BJ (cell line): ENCODE data around the gene PPP1R14C. TPM values are rescaled to one million over a fixed set of nuclear protein-coding genes. Genes with fewer than 3 reads are reported as not detected.
"Not testable (repeated sequence)": the region's sequence is repeated elsewhere in the genome, so short reads cannot be mapped to it uniquely, and the experiment has no call there.

ENCODE experiments used
- CTCF ChIA-PET: fragments of 350-600 bp; formaldehyde crosslinking; extraction: SDS; loops from one replicate; lab custom pipeline; 2021; ENCODE audit warnings: antibody characterized with exemption, inconsistent platforms; lab: Yijun Ruan, JAX
- POLR2A ChIA-PET: fragments of 300-600 bp; sonication (Branson Sonifier 250); formaldehyde crosslinking; extraction: SDS; loops from one replicate; lab custom pipeline; 2021; ENCODE audit warnings: antibody characterized with exemption; lab: Charles Lee
- DNase-seq: peaks from one replicate; pipeline ENCODE4 v3.0.0-alpha.2; 2011; ENCODE audit warnings: low read depth
- H3K27me3 ChIP-seq: 2 replicates; pipeline ENCODE4 v1.6.0; 2011; ENCODE audit warnings: low read length; ENCODE audit not compliant: control insufficient read depth, insufficient read depth
- H3K36me3 ChIP-seq: 2 replicates; pipeline ENCODE4 v1.5.1; 2011; ENCODE audit warnings: low read length; ENCODE audit not compliant: control insufficient read depth, insufficient read depth
- H3K4me3 ChIP-seq: 2 replicates; pipeline ENCODE4 v1.5.1; 2011; ENCODE audit warnings: low read depth, mild to moderate bottlenecking, control low read depth, low read length
- CTCF ChIP-seq: IDR thresholded peaks from 2 replicates; pipeline ENCODE4 v1.5.1; 2011; ENCODE audit warnings: low read depth, mild to moderate bottlenecking, control low read depth, inconsistent platforms, low read length, moderate library complexity; ENCODE audit not compliant: insufficient read depth
- polyA plus RNA-seq: library from polyadenylated mRNA; depleted of rRNA; stranded (reverse); fragments of >200 nt; gene quantifications from 2 replicates; pipeline ENCODE4 v1.2.3, GENCODE V29; 2011

The PPP1R14C gene
- polyA plus RNA-seq, 1 experiment = 0.05 TPM

- Histone ChIP-seq H3K27me3 (no peaks in the 10 kb centered on the region), H3K36me3 (no peaks in the 10 kb centered on the region; the same call in 1 of the 2 replicates), H3K4me3 (no peak overlapping the region)
- POLR2A ChIA-PET = no interaction called here
- CTCF ChIA-PET = interaction anchor here (0.6 kb wide), 1 partner anchor 102 kb away, joined by 3 read pairs; no protein-coding TSS in a partner anchor
- TF ChIP-seq CTCF = no peak
- DNase-seq = no peak
Observed at GRCh38 chr6:150179030-150179429, 36.2 kb downstream of the PPP1R14C start.

DNA sequence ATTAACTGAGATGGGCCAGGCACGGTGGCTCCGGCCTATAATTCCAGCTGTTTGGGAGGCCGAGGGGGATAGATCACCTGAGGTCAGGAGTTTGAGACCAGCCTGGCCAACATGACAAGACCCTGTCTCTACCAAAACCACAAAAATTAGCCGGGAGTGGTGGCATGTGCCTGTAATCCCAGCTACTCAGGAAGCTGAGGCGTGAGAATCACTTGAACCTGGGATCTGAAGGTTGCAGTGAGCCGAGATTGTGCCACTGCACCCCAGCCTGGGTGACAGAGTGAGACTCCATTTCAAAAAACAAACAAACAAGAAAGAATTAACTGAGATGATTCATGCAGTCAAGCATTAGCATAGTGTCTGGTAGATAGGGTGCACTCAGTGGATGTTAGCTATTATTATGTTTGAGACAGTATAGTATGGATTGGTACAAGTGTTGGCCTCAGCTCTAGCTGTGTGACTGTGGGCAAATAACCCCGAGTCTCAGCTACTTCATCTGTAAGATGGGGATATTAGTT is 37.1 kb downstream of the PPP1R14C start:
- POLR2A ChIA-PET = not testable (repeated sequence)
- CTCF ChIA-PET = interaction anchor here (0.8 to 2.0 kb wide), 3 partner anchors 10 to 99 kb away, joined by 3 to 6 read pairs (median 5); no protein-coding TSS in a partner anchor

DNA sequence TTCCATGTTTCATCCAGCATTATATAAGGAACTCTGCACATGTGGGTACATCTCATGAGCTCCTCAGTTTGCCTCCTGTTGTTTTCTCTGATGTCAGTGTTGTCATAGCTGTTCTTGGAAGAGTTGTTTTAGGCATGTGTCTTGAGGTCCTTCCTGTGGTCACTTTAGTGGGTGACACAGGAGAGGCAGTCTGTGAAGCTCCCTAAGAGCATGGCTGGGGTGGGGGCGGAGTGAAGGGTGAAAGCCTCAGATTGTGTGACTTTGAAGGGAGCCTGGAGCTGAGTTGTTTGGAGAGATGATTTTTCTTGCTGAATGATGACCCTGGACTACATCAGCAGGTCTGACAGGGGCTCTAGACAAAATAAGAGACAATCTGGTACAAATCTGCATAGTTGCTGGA is 37.7 kb downstream of the PPP1R14C start:
- ChIA-PET CTCF (interaction anchor here (0.6 to 2.0 kb wide), 5 partner anchors 11 to 109 kb away, joined by 3 to 6 read pairs (median 3); no protein-coding TSS in a partner anchor), POLR2A (no interaction called here)
- Histone ChIP-seq H3K27me3 (no peaks in the 10 kb centered on the region), H3K36me3 (no peaks in the 10 kb centered on the region; the same call in 1 of the 2 replicates), H3K4me3 (no peak overlapping the region)
- TF ChIP-seq CTCF = no peak
- no peak for DNase-seq

More for the DNA sequence above, 37.1 kb downstream of the PPP1R14C start:
- H3K4me3 ChIP-seq, DNase-seq, H3K27me3 ChIP-seq, H3K36me3 ChIP-seq: not testable (repeated sequence)

DNA sequence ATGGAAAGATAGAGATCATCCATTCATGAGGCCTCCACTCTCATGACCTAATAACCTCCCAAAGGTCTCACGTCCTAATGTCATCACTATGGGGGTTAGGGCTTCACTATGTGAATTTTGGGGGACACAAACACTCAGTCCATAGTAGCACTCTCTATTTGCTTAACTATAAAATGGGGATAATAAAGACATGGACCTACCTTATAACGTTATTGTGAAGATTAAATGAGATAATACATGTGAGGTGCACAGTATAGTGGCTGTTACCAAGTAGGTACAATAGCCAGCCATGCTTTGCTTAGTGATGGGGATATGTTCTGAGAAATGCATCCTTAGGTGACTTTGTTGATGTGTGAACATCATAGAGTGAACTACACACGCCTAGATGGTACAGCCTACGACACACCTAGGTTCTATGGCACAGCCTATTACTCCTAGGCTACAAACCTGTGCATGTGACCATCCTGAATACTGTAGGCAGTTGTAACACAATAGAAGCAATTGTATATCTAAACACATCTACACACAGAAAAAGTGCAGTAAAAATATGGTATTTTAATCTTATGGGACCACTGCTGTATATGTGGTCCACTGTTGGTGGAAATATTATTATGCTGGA is 39.7 kb downstream of the PPP1R14C start:
- CTCF ChIA-PET = no interaction called here
- Histone ChIP-seq H3K27me3 (no peaks in the 10 kb centered on the region), H3K36me3 (no peaks in the 10 kb centered on the region; the same call in 1 of the 2 replicates), H3K4me3 (no peak overlapping the region)
- no peak for TF ChIP-seq CTCF
- DNase-seq = no peak
- POLR2A ChIA-PET = no interaction called here

- POLR2A ChIA-PET = no interaction called here
- H3K27me3 ChIP-seq = no peaks in the 10 kb centered on the region
- TF ChIP-seq CTCF = no peak
- no peak overlapping the region for H3K4me3 ChIP-seq
- CTCF ChIA-PET = no interaction called here
- no peaks in the 10 kb centered on the region; the same call in 1 of the 2 replicates for H3K36me3 ChIP-seq
- no peak for DNase-seq
Observed at GRCh38 chr6:150183105-150183504, 40.3 kb downstream of the PPP1R14C start.
